NCI-H187 (cell line): Measurements from ENCODE around the gene ARF5.
"Not testable (repeated sequence)": the region's sequence is repeated elsewhere in the genome, so short reads cannot be mapped to it uniquely, and the experiment has no call there.

ENCODE experiments used
- DNase-seq, 2 experiments: peaks; one replicate each; lab custom pipeline; 2025; lab: John Stamatoyannopoulos, UW

The ARF5 gene

DNA sequence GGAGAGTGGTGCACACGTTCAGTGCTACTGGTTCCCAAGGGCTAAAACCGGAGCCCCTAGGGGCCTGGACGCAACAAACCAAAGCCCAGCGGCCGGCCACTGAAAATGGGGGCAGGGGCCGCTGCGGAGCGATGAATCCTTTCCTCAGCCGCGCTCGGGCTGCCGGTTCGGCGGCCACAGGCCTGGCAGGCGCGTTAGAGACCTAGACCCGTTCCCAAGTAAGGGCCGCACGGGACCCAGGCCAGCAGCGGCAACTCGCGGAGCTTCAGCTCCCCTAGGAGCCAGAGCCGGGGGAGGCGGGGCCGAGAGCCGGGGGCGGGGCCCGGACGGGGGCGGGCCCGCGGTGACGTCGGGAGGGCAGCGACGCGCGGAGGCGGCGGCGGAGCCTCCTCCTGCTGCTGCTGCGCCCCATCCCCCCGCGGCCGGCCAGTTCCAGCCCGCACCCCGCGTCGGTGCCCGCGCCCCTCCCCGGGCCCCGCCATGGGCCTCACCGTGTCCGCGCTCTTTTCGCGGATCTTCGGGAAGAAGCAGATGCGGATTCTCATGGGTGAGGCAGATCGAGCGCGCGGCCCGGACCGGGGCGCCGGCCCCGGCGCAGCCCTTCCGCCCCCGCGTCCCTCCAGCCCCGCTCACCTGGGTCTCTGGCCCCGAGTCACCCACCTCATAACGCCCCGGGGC, at the start of gene ARF5:
Gene ARF5, plus strand, starts transcription at position 393 of the 678 bp plus-strand sequence. Its CDS starts 88 bp downstream, at position 481.
- DNase-seq = peak; percentile 74 to 82

GRCh38 chr7:127539116-127539515, 49.1 kb upstream of the ARF5 start:
- DNase-seq = no peak

DNA sequence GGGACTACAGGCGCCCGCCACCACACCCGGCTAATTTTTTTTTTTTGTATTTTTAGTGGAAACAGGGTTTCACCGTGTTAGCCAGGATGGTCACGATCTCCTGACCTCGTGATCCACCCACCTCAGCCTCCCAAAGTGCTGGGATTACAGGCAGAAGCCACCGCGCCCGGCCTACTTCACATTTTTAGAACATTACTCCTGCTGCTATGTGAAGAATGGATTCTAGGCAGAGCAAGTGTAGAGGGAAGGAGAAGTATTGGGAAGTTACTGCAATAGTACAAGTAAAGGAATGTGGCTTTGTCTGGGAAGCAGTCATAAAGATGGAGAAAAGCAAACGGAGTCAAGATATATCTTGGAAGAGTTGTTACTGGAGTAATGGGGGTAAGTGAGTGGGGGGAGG, 47.8 kb upstream of the ARF5 start:
- not testable (repeated sequence) for DNase-seq

DNA sequence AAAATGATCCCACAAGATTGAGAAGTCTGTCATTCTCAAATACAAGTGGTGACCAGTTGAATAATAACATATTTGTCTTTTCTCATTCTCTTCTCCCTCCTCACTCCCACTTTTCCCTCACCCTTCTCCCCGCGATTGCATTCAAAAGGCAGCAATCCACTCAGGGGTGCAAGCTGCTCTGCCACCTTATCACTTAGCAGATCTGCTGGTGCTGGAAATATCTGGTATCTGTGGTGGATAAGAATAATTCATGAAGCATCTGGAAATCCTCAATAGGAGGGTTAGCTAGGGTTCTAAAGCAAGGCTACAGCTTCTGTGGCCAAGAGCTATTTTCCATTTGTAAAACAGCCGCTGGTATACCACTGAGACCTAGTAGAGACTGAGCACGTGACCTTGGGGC, 46.7 kb upstream of the ARF5 start:
- no peak for DNase-seq

DNA sequence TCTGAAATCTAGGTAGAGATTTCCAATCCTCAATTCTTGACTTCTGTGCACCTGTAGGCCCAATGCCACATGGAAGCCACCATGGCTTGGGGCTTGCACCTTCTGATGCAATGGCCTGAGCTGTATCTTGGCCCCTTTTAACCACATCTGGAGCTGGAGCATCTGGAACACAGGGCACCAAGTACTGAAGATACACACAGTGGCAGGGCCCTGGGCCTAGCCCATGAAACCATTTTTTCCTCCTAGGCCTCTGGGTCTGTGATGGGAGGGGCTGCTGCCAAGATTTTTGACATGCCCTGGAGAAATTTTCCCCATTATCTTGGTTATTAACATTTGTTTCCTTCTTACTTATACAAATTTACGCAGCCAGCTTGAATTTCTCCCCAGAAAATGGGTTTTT, 41.9 kb upstream of the ARF5 start:
- DNase-seq = no peak

GRCh38 chr7:127550247-127550646, 38.0 kb upstream of the ARF5 start:
- no peak for DNase-seq

DNA sequence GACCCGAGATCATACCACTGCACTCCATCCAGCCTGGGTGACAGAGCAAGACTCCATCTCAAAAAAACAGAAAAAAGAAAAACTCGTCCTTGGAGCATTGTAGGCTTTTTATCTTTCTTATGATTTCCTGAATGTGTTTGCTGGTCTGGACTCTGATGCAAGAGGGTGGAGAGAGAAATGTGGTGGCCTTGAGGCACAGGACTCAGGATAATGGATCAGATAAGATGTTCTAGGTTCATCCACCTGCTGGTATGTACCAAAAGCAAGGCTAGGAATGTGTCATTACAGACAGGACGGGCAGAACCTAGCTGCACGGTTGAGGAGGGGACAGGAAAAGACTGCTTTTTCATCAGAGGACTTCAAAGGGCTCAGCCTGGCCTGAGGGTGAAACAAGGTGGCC, 36.3 kb upstream of the ARF5 start:
- DNase-seq = no peak

GRCh38 chr7:127556404-127556803, 31.8 kb upstream of the ARF5 start:
- no peak for DNase-seq

GRCh38 chr7:127557803-127558202, 30.4 kb upstream of the ARF5 start:
- no peak for DNase-seq

GRCh38 chr7:127566242-127566641, 22.0 kb upstream of the ARF5 start:
- DNase-seq = no peak

- not testable (repeated sequence) for DNase-seq
These were observed 20.2 kb upstream of the ARF5 start for GRCh38 chr7:127568034-127568433.

DNA sequence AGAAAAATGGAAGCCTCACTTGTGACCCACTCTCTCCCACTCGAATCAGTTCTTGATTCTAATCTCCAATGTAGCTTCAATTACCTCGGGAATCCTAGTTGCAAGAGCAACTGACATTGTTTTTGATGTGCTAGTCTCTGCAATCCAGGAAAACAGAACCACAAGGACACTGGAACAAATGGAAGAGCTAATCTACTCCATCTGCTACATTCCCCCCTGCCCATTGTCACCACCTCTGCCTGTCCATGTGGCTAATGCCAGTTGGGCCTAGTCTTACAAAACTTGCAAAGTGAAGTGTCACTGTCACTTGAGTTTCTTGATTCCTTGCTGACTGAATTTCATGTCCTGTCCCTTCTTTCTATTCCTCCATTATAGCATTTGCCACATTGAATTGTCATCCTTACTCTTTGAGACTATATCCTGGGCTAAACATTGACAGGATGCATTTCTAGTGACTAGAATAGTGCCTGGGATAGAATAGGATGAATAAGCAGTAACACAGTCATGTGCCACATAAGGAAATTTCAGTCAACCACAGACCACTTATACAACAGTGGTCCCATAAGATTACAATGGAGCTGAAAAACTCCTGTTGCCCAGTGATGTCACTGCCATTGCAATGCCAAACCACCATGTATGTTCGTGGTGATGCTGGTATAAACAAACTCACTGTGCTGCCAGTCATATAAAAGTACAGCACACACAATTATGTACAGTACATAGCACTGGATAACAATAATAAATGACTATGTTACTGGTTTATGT, 16.3 kb upstream of the ARF5 start:
- no peak for DNase-seq

- no peak for DNase-seq
These were observed 10.1 kb upstream of the ARF5 start for GRCh38 chr7:127578036-127578684.

- DNase-seq = no peak
These were observed 9.4 kb upstream of the ARF5 start for GRCh38 chr7:127578711-127579275.

- no peak for DNase-seq
These were observed 7.6 kb upstream of the ARF5 start for GRCh38 chr7:127580612-127581011.

GRCh38 chr7:127581716-127582115, 6.5 kb upstream of the ARF5 start:
- DNase-seq = no peak

DNA sequence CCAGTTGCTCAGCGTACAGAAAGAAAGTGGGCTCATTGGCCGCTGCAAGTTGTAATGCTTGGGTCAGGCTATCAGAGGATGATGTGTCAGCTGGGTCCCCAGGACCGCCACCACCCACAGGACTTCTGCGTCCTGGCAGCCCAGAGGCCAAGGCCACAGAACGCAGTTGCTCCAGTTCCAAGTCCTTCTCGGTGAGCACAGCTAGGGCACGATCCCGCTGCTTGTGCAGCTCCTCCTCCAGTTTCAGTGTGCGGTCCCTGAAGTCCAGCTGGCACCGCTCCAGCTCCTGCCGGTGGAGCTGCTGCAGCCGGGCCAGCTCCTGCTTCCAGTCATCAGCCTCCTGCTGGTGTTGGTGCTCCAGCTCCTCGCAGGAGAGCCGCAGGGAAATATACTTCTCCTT, 5.8 kb upstream of the ARF5 start:
- no peak for DNase-seq

DNA sequence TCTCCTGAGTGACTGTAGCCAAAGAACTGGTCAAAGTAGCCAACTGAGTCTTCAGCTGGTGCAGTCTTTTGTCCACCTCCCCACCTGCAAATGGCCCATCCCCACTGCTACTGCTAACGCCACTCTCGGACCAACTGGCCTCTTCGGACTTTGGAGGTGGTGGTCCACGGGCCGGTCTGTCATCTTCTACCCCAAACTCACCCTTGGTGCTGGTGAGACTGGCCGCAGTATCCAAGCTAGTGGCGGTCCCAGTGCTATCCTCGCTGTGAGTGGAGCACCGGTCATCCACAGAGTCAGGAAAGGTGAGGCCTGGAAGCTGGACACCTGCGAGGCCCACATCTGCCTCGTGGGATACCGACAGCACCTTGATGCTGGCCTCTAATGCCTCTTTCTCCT, 3.6 kb upstream of the ARF5 start:
- DNase-seq = no peak

GRCh38 chr7:127585044-127585953, 2.9 kb upstream of the ARF5 start, which contains the start of gene GCC1:
Gene GCC1, minus strand, starts transcription at chr7:127585596. Its CDS starts 414 bp downstream, at chr7:127585182.
- peak; percentile 74 to 83 for DNase-seq

DNA sequence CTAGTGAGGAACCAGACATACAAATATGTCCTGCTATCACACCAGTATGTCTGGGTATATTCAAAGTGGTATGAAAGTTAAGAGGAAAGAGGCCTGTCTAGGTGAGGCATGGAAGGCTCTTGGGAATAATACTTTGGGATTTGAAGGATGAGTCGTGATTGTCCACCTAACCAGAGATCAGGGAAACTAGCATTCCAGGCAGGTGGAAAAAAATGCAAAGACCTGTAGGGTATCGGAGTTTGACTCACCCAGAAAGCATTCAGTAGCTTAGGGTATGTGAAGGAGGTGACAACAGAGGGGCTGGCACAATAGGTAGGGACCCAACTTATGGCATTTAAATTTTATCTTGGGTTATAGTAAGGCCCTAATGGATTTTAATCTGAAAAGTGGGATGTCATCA, 1.9 kb upstream of the ARF5 start:
- no peak for DNase-seq

DNA sequence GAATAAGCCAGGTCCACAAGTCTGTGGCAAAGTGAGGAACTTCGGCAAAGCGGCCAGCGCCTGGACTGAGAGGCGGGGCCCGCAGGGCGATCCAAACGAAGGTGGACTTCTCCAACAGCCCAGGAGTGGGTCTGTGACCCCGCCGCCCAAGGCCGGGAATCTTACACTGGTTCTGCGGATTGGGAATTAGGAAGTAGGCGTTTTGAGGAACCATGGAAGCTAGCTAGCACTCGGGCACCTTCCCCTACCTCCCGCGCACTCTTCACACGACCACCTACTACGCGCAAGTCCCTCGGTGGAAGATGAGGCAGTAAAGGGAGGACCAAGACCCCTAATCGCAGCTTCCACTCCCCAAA, 570 bp upstream of the ARF5 start:
- DNase-seq = no peak
